Effector CD4-positive, alpha-beta T cell (primary cell): Measurements from ENCODE around the gene ATOSA.
A peak's percentile ranks its signal among the peaks of the same experiment; 100 is the strongest.

Experiments
- DNase-seq: peaks from one replicate; pipeline ENCODE4 v3.0.0-alpha.2; 2020

The ATOSA gene

DNA sequence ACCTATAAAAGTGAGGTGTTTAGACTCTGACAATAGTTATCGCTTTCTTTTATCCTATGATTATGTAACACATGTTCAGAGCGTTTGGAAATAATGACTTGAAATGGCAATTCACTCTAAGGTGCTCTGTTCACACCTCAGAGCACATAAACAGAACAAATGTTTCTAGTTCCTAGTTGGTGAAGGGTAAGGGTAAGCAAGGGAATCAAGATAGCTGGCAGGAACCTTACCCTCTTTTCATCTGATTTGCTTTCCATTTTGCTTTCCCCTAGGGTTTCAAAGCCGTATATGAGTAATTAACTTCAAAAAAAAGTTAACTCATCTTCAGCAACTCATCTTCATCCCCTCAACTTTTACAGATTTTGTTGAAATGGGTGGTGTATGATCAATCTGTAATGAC lies 2.3 kb upstream of the ATOSA start:
- no peak for DNase-seq

DNA sequence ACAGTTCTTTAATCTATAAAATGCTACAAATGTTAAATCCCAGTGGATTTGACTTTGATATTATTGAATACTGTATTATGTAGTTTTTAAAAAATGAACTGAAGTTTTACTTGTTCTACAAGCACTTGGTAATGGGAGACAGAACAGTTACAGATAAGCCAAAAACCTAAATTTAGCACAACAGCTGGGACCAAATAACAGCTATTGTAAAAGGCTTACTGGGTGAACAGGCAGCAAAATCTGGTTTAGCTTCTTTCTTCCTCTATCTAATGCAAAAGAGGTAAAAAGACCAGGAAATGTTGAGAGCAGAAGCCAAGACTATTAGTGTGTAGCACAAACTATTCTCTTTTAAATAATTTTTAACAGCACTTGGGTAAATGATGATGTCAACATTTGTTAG lies 1.6 kb upstream of the ATOSA start:
- DNase-seq = no peak

DNA sequence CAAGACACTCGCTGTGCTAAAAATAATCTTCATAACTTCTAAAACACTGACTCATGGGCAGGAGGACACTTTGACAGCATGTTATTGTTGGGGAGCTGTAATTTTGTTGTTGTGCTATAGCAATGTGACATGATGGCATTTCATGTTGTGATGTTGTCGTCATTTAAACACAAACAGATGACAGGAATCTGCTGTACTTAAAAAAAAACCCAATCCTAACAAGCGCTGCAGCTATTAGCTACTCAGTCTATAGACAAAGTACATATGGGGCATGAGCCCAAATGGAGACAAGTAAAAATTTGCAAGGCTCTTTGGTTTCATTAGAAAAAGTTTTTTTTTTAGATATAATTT lies 828 bp upstream of the ATOSA start:
- no peak for DNase-seq

DNA sequence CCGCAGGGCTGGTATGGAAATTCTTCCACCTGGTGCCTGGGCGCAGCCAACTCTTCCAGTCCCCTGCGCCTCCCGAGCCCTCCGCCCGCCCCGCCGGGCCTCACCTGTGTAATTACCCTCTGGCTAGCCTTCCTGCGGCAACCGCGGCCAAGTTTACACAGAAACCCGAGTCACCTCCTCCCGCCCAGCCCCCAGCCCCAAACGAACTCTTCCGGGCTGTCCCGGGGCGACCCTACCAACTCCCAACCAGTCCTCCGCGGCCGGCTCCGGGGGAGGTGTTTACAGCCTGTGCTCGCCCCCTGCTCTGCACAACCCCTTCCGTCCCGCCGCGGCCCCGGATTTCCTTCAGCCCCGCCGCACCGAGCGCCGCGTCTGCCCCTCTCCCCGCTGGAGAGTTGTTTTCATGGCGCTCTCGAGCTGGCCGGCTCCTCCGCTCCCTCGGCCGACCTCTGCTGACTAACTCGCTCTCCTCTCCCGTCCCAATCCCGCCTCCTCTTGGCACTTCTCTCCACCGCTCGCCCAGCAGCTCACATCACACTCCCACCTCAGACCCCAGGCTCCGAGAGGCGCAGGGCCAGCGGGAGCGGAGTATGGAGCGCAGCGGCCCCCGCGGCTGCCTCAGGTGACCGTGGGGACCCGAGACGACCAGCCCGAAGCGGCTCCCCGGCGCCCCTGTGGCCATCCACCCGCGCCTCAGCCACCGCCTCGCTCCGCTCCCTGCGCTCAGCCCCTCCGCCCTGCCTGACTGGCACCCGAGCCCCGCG lies 538 bp downstream of the ATOSA start:
- DNase-seq = peak; percentile 60

DNA sequence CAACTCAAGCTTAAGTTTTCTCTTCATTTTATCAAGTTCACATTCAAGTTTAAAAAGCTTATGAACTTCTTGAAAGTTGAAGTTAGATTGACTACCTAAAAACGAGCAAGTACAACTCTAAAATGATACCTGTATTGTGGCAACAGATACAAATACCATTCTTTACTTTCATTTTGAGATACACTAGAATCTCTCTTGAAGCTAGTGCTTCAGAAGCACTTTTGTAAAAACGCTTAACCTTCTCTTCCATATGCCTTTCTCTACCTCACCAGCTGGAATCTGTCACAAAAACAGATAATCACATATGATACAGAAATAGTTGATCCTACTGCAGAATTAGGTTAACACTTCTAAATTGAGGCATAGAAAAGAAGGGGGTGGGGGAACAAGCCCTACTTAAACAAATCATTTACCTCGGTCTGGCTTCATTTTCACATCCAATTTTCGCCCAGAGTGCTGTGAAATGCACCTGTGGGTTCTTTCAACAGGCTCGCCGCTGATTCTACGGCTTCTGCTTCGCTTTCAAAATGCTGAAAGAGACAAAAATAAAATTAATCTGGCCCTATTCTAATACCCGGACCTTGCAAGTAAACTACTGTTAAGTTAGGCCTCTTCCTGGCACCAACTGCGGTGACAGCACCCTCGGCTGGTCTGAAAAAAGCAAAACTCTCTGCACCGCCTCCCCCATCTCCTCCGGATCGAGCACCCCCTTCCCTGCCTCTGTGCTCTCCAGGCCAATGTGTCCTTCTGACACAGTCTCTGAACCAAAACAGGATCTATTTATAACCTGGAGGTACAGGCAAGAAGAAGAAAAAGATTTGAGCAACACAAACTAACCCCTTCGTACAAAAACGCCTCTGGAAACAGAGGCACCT lies 1.4 kb downstream of the ATOSA start:
- peak; percentile 35 for DNase-seq

DNA sequence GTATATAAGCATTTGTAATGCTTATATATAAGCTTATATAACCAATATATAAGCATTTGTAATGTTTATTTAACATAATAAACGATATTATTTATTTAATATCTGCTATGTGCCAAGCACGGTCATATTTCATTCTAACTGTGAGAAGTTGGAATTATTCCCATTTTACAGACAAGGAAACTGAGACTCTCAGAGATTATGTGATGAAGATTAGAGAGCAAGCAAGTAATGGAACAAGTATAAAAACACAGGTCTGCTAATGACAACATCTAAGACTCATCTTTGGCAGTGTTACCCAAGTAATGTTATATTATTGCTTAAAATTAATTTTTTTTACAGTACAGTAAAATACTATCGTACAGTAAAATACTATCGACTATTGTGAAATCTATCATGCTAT lies 4.4 kb downstream of the ATOSA start:
- DNase-seq = no peak

DNA sequence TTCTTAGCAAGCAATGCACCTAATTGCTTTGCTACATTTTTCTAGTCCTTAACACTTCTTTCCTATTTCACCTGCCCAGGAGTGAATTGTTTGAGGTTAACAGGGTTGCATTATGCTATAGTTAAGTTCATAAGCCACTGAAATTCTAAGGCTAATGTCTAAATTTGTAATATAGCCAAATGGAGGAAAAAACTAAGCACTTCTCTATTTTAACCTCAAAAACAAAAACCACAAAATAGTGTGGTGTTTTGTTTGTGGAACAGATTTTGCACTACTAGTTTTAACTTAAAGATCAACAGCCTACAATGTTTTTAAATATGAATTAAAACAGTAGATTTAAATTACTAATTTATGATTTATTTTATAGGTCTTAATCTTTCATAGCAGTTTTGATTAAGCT lies 5.5 kb downstream of the ATOSA start:
- DNase-seq = no peak

DNA sequence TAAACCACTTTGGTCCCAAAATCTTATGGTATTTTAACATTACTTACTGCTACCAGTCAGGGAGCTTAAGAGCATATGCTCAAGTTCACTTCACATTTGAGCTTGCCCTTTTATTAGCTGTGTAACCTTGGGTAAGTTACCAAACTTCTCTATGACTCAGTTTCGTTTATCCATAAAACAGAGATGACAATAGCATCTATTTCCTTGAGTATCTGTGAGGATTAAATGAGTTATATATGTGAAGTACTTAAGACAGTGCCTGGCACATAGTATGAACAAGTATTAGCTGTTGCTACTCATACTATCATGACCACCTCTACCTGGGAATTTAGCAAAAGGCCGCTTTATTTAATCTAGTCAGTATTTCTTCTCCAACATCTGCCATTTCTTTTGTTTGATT lies 5.9 kb downstream of the ATOSA start:
- DNase-seq = no peak

DNA sequence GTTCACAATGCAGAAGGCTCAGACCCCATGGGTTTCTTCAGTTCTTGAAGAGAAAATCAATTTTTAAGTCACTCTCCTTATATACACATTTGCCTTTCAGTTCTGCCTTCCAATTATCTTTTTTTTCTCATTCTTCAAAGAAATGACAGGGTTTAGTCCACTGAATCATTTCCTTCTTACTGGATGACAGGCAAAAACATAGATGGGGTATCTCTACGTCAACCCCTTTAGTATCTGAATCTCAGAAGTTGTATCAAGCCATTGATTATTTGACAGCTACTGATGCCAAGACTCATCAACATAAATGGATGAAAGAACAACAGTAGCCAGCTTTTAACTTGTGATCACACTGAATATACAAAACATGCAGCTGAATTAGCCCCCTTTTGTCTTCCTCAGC lies 6.5 kb downstream of the ATOSA start:
- DNase-seq = no peak

DNA sequence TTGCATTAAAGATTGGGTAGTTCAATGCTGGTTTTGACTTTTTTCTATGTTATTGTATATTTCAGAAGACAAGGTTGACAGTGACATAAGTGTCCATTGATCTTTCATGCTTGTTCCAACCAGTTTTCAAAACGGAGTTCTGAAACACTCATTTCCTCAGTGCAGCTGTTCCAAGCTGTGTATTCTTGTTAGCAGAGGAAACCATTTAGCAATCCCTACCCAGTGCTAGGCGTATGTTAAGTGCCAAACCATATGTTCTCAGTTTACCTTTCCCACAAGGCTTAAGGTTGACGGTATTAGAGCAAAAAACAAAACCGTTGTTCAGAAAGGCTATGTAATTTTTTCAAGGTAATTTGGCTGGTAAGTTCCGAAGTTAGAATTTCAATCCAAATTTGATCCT lies 9.1 kb downstream of the ATOSA start:
- no peak for DNase-seq

DNA sequence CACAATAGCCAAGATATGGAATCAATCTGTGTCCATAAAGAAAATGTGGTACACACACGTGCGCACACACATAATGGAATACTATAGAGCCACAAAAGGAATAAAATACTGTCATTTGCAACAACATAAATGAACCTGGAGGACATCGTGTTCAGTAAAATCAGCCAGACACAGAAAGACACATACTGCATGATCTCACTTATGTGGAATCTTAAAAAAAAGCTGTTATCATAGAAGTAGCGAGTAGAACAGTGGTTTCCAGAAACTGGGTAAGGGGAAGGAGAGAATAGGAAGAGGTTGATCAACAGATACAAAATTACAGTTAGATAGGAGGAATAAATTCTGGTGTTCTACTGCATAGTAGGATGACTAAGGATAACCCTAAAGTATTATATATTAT lies 11.1 kb downstream of the ATOSA start:
- no peak for DNase-seq

DNA sequence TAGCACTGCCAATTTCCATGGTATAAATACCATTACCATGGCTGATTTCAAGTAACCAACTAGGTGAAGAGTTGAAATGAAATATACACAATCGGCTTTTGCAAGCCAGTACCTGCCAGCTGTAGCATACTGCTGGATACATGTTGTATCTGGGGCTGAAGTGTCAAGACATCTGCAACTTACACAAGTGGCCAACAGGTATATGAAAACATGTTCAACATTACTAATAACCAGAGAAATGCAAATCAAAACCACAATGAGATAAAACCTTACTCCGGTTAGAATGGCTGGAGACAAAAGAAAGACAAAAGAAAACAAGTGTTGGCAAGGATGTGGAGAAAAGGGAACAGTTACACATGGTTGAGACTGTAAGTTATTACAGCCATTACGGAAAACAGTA lies 11.6 kb downstream of the ATOSA start:
- DNase-seq = no peak

DNA sequence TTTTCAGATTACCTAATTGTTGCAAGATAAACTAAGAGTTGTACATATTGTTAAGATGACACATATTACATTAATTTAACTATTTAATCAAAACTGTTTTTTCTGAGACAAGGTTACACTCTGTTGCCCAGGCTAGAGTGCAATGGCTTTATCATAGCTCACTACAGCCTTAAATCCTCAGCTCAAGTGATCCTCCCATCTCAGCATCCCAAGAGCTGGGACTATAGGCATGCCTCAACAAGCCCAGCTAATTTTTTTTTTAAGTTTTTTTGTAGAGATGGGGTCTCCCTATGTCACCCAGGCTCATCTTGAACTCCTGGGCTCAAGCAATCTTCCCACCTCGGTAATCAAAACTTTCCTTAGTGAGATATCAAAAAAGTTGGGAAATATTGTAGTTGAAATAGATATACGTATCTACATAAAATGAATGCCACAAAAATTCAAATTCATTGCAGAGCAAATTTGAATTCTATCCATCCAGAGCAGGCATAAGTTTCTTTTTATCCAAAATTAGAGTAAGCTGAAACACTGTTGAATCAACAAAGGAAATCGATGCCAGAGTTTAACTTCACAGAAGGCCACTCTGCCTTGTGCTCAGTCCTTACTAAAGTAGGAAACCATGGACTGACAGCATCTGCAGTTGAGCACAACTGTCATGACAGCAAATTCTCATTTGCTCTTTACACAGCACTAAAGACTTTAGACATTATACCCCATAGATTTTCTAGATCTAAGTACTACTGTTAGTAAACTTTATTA lies 15.5 kb downstream of the ATOSA start:
- no peak for DNase-seq

DNA sequence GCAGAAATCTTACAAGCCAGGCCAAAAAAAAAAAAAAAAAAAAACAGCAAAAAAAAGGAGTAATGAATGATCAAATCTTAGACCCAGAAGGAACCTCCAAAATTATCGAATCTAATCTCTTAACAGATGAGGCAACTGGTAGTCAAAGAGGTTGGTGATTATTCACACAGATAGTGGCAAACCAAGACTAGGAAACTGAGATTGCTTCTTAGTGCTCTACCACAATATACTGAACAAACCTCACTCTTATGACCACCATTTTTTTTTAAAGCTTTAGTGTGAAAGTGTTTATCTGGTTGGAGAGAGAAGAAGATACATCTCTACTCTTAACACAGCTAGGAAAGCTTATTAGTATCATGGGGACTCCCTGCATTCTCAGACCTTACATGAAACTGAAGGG lies 17.3 kb downstream of the ATOSA start:
- no peak for DNase-seq

DNA sequence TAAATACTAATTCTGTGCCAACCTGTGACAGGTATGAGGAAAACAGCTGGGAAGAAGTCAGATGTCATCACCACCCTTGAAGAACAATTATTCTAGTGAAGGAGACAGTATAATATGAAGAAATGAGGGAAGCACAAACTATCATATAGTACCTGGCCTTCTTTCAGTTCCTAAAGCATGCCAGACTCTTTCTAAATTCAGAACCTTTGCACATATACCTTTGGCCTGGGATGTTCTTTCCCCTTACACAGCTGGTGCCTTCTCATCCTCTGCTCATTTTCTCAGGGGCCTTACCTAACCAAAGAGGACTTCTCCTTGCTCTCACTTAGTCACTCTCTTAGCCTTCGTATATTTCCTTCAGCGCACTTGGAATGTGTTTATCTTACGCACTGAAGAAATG lies 19.0 kb downstream of the ATOSA start:
- no peak for DNase-seq

DNA sequence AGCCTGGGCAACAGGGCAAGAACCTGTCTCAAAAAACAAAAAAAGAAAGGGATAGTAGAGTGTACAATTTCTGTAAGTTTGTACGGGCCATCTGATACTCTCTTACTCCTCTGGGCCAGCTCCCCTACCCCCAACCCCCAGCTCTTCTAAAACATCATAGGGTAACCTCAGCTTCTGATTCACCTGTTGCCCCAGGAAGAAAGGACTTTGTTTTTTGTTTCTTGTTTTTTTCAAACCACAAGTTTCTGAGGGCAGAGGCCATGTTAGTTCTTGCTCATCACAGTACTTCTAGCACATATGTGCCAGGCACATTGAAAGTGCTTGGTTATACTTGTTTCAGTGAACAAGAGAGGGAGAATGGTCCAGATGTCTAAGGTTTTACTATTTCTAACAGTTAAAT lies 20.2 kb downstream of the ATOSA start:
- no peak for DNase-seq

DNA sequence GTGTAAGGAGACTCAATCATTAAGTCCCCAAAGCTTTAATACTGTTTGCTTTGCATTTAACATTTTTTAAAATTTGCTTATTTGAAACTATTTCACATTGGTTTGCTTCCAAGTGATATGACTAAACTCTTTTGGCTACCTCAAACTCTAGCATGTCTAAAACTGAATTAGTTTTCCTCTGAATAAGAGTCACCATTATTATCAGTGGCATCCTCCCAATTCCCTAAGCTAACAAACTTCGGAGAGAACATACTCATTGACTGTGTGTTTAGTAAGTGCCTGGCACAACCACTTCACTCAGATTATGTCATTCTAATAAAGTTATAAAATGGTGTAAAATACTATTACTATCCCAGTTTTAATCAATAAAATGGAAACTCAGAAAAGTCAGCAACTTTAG lies 21.9 kb downstream of the ATOSA start:
- DNase-seq = no peak

DNA sequence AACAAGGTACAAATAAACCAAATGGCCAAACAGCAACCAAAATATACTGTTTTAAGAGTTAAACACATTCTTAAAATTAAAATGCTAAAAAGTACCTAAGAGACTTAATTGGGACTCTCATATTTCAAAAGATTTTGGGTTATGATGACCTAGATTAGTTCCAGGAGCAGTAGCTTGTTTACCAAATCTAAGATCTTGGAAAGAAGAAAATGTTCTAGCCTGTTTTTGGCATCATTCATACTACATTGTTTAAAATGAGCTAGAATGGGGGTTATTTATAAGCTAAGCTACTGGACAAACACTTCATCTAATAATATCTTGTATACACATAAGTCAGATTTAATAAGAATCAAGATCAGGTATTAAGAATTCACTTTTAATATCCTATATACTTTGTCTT lies 22.8 kb downstream of the ATOSA start:
- no peak for DNase-seq

DNA sequence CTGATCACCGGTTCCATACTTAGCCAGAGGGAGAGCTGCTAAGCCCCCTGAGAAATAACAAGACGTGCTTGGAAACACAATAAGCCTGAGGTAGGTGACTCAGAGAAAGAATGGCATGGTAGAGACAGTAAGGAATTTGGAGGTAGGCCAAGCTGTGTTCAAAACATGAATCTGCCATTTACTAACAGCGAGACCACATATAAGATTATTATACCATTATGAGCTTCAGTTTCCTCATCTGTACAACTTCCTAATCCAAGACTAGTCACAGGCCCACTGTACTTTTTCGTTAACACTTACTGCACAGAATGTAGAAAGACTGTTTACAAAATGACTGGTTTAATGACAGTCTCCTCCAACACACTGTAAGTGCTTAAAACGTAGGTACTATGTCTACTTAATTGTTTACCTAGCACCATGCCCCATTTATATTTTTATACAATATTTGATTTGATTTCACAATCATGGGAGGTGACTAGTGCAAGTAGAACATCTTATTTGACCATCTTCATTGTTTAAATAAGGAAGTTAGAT lies 25.7 kb downstream of the ATOSA start:
- no peak for DNase-seq

DNA sequence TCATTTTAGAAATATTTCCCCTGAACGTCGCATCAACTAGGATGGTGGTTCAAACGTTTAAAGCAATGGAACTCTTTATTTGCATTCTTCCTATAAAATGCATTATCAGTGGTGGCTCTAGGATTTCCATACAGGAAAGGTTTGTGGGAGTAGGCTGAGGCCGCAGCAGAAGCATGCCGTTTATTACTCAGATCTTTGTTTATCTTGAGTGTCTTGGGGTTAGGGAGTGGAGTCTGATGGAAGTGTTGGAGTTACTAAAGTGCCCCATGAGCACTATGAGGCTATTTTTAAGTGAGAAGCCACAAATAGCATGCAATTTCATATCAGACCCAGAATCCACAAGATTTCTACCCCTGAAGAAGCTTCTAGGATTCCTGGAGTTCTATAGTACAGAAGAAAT lies 26.2 kb downstream of the ATOSA start:
- no peak for DNase-seq

DNA sequence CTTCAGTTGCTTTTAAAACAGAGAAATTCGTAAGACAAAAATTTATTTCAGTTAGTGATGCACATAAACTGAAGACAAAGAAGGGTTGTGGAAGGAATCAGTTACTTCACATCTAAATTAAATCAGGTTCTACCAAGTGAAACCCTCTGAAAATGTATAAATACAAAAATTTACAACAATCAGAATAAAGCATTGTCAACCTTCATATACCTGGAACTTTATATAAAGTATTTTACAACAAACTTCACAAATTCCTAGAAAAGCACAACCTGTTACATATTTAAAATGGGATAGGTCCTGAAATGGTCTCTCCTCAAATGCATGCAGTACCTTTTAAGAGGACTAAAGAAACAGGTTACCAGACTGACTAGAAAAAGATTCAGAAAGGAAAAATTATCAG lies 26.9 kb downstream of the ATOSA start:
- no peak for DNase-seq

DNA sequence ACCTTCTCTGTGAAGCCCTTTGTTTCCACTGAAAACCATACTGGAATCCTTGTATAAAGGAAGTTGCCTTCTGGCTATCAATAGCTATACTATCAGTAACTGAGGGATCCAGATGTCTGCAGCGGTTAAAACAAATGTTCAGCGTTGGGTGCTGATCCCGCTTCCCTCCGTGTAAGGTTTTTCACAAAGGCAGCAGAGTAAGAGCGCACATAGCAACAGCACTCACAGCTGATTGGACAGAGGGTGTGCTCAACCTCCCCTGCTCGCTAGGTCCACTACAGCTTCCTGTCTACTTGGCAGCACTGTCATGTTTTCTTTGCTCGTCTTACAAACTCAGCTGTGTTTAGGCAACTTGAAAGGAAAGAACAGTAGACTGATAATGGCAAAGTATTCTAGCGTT lies 27.3 kb downstream of the ATOSA start:
- DNase-seq = peak; percentile 18

DNA sequence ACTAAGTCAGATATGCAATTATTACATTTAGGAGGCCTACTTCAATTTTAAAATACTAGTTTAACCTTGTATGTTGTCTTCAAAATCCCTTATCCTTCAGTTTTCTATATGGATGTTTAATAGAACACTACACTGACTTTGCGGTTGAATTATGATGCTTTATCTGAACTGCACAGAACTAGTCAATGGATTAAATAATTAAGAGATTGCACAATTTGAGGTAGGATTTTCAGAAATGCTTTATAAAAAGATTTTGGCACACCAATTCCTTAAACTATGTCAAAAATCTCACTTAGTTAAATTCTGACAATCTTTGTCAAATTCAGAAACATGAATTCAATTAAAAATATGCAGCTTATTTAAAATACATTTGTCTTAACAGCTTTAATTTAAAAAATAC lies 28.1 kb downstream of the ATOSA start:
- DNase-seq = no peak

DNA sequence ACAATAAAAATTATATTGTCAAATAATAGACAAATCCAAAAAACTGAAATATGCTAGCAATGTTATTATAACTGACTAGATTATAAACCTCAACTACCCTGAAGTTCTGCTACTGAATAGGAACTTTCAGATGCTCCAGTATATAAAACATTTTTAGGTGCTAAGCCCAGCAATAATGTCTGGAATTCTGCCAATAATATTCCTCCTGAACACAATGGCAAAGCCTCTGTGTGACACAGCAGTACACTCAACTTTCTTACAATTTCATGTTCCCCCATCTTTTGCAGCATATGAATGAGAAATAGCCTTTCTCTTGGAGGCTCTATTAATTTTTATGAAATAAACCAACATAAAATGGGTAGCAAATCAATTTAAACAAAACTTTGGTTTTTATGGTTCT lies 29.5 kb downstream of the ATOSA start:
- no peak for DNase-seq
